H1 (cell line): ENCODE results near the gene MYOCD. TPM values are rescaled to one million over a fixed set of nuclear protein-coding genes. Genes with fewer than 3 reads are reported as not detected.

ENCODE experiments used
- CTCF ChIA-PET: fragments of 300-600 bp; sonication (Branson Sonifier 250); formaldehyde crosslinking; loops from one replicate; lab custom pipeline; 2021; ENCODE audit not compliant: partially characterized antibody; lab: Charles Lee
- POLR2A ChIA-PET: fragments of 300-600 bp; sonication (Branson Sonifier 250); formaldehyde crosslinking; loops from one replicate; lab custom pipeline; 2021; ENCODE audit warnings: inconsistent platforms; ENCODE audit not compliant: partially characterized antibody; lab: Charles Lee
- DNase-seq, 2 experiments: peaks; one replicate each; pipeline versions ENCODE4 v3.0.0 to v3.0.0-alpha.2; 2010 to 2022; ENCODE audit warnings: low spot score in 2 of 2, low read depth in 1 of 2, mixed read lengths in 1 of 2
- FAIRE-seq: peaks from 2 replicates; lab custom pipeline; 2011; peaks lifted over from hg19 to GRCh38; lab: Jason Lieb, UNC
- H2AFZ ChIP-seq: 2 replicates; pipeline ENCODE4 v1.8.1; 2012; ENCODE audit warnings: low read length, inconsistent platforms
- H2AK5ac ChIP-seq: 2 replicates; pipeline ENCODE4 v1.6.1; 2013; ENCODE audit warnings: low read depth, low read length
- H2BK120ac ChIP-seq: replicated peaks from 2 replicates; pipeline ENCODE3; 2013; ENCODE audit warnings: low read depth, low read length, inconsistent platforms
- H2BK12ac ChIP-seq: 2 replicates; pipeline ENCODE4 v1.6.1; 2013; ENCODE audit warnings: low read depth, low read length
- H2BK15ac ChIP-seq: 2 replicates; pipeline ENCODE4 v1.6.1; 2013; ENCODE audit warnings: low read length
- H2BK20ac ChIP-seq: 2 replicates; pipeline ENCODE4 v1.6.1; 2013; ENCODE audit warnings: low read length
- H2BK5ac ChIP-seq: 2 replicates; pipeline ENCODE4 v1.6.1; 2013; ENCODE audit warnings: low read depth, low read length
- H3K14ac ChIP-seq: 2 replicates; pipeline ENCODE4 v1.6.1; 2013; ENCODE audit warnings: inconsistent platforms; ENCODE audit not compliant: insufficient read length
- H3K18ac ChIP-seq: 2 replicates; pipeline ENCODE4 v1.6.1; 2013; ENCODE audit warnings: low read length; ENCODE audit errors: extremely low read depth
- H3K23ac ChIP-seq: 2 replicates; pipeline ENCODE4 v1.6.1; 2013; ENCODE audit warnings: inconsistent platforms; ENCODE audit not compliant: insufficient read length
- H3K23me2 ChIP-seq: 2 replicates; pipeline ENCODE4 v1.6.1; 2013; ENCODE audit warnings: low read depth, low read length
- H3K27ac ChIP-seq: 2 replicates; pipeline ENCODE4 v1.6.1; 2011; ENCODE audit warnings: low read depth, low read length, inconsistent platforms
- H3K27me3 ChIP-seq, 4 experiments: replicated peaks in 1 of 4; 1 replicate in 1 of 4; 2 replicates in 3 of 4; pipeline versions ENCODE4 v1.6.1 to v1.8.1; 2011 to 2013; ENCODE audit warnings: low read length in 3 of 4, mild to moderate bottlenecking in 3 of 4, inconsistent platforms in 2 of 4, mixed read lengths in 2 of 4, moderate library complexity in 1 of 4; ENCODE audit not compliant: control insufficient read depth in 3 of 4, insufficient read depth in 3 of 4; ENCODE audit errors: extremely low read depth in 1 of 4
- H3K36me3 ChIP-seq, 4 experiments: 2 replicates each; pipeline versions ENCODE4 v1.6.1 to v1.8.1; 2011 to 2013; ENCODE audit warnings: mild to moderate bottlenecking in 4 of 4, low read length in 3 of 4, moderate library complexity in 2 of 4, control low read depth in 1 of 4, inconsistent platforms in 1 of 4; ENCODE audit not compliant: insufficient read depth in 4 of 4, control insufficient read depth in 2 of 4
- H3K4ac ChIP-seq: replicated peaks from 2 replicates; pipeline ENCODE3; 2013; ENCODE audit warnings: low read length, low read depth, mixed read lengths, inconsistent platforms; ENCODE audit not compliant: insufficient read length
- H3K4me1 ChIP-seq, 4 experiments: replicated peaks in 1 of 4; 1 replicate in 1 of 4; 2 replicates in 3 of 4; pipeline versions ENCODE4 v1.6.1 to v1.8.1; 2011 to 2013; ENCODE audit warnings: low read length in 3 of 4, inconsistent platforms in 2 of 4, mixed read lengths in 1 of 4; ENCODE audit not compliant: insufficient read depth in 4 of 4, control insufficient read depth in 3 of 4
- H3K4me2 ChIP-seq, 2 experiments: 2 replicates each; pipeline versions ENCODE4 v1.6.1 to v1.8.1; 2011 to 2013; ENCODE audit warnings: low read depth in 2 of 2, low read length in 2 of 2, control low read depth in 1 of 2, inconsistent platforms in 1 of 2, mild to moderate bottlenecking in 1 of 2; ENCODE audit not compliant: insufficient read depth in 1 of 2
- H3K4me3 ChIP-seq, 4 experiments: fragments of 200-600, 300-600 bp in 1 of 4; sonication (generic), shearing (Covaris generic), sonication (Bioruptor Twin) in 1 of 4; 2 replicates each; pipeline versions ENCODE4 v1.5.1 to v1.8.1; 2011 to 2016; ENCODE audit warnings: low read length in 4 of 4, low read depth in 3 of 4, control low read depth in 2 of 4, inconsistent platforms in 2 of 4, mild to moderate bottlenecking in 2 of 4, mixed read lengths in 1 of 4, moderate library complexity in 1 of 4; ENCODE audit not compliant: insufficient read depth in 2 of 4; ENCODE audit errors: extremely low read depth in 1 of 4
- H3K56ac ChIP-seq: replicated peaks from 2 replicates; pipeline ENCODE3; 2013; ENCODE audit warnings: low read depth, mild to moderate bottlenecking, mixed read lengths, low read length, inconsistent platforms; ENCODE audit not compliant: insufficient read length
- H3K79me1 ChIP-seq: 2 replicates; pipeline ENCODE4 v1.6.1; 2013; ENCODE audit warnings: low read depth, low read length, control low read depth
- H3K79me2 ChIP-seq, 2 experiments: 2 replicates each; pipeline versions ENCODE4 v1.6.1 to v1.8.1; 2012 to 2013; ENCODE audit warnings: low read length in 2 of 2, mild to moderate bottlenecking in 2 of 2, inconsistent platforms in 1 of 2; ENCODE audit not compliant: insufficient read depth in 2 of 2, control insufficient read depth in 1 of 2
- H3K9ac ChIP-seq, 4 experiments: replicated peaks in 1 of 4; 1 replicate in 1 of 4; 2 replicates in 3 of 4; pipeline versions ENCODE4 v1.6.1 to v1.8.1; 2011 to 2013; ENCODE audit warnings: low read depth in 3 of 4, low read length in 3 of 4, control low read depth in 2 of 4, mild to moderate bottlenecking in 2 of 4, moderate library complexity in 2 of 4, inconsistent platforms in 1 of 4; ENCODE audit errors: extremely low read depth in 1 of 4
- H3K9me3 ChIP-seq, 2 experiments: 2 replicates each; pipeline versions ENCODE4 v1.6.1 to v1.8.1; 2012 to 2013; ENCODE audit warnings: mild to moderate bottlenecking in 2 of 2, moderate library complexity in 2 of 2, control low read depth in 1 of 2, inconsistent platforms in 1 of 2, low read depth in 1 of 2, low read length in 1 of 2, mixed read lengths in 1 of 2; ENCODE audit not compliant: insufficient read depth in 2 of 2
- H4K20me1 ChIP-seq, 2 experiments: replicated peaks in 1 of 2; 2 replicates each; pipeline versions ENCODE3 to v1.8.1; 2011 to 2013; ENCODE audit warnings: inconsistent platforms in 2 of 2, low read length in 2 of 2, mild to moderate bottlenecking in 1 of 2; ENCODE audit not compliant: insufficient read depth in 2 of 2, control insufficient read depth in 1 of 2
- H4K5ac ChIP-seq: 2 replicates; pipeline ENCODE4 v1.6.1; 2013; ENCODE audit warnings: low read length, low read depth, mixed read lengths, inconsistent platforms; ENCODE audit not compliant: insufficient read length
- H4K8ac ChIP-seq: 2 replicates; pipeline ENCODE4 v1.8.0; 2013; ENCODE audit warnings: mild to moderate bottlenecking, moderate library complexity, low read length, inconsistent platforms; ENCODE audit not compliant: insufficient read depth; ENCODE audit errors: extremely low read depth
- H4K91ac ChIP-seq: replicated peaks from 2 replicates; pipeline ENCODE3; 2013; ENCODE audit warnings: low read length, mixed read lengths, inconsistent platforms; ENCODE audit not compliant: insufficient read length
- ASH2L ChIP-seq: fragments of 200-600, 300-600 bp; sonication (generic); IDR thresholded peaks from one replicate; pipeline ENCODE4 v1.7.1; 2017; ENCODE audit warnings: low read length
- CBX8 ChIP-seq: fragments of 300-800, 300-1000 bp; sonication (generic); IDR thresholded peaks from 2 replicates; pipeline ENCODE4 v1.7.1; 2016; ENCODE audit warnings: low read depth, low read length, borderline replicate concordance
- JUN ChIP-seq: IDR thresholded peaks from 2 replicates; pipeline ENCODE4 v1.6.1; 2011; ENCODE audit warnings: low read depth, mild to moderate bottlenecking, improper control_type of control experiment, low read length
- PHF8 ChIP-seq: fragments of 200-600 bp; sonication (generic); conservative IDR thresholded peaks from 2 replicates; pipeline ENCODE4 v1.7.1; 2012; ENCODE audit warnings: low read depth, mild to moderate bottlenecking, inconsistent platforms, low read length, moderate library complexity
- SP1 ChIP-seq: IDR thresholded peaks from 2 replicates; pipeline ENCODE4 v1.6.1; 2011; ENCODE audit warnings: low read depth, low read length
- WGBS, 2 experiments: shearing (Covaris generic) in 1 of 2; methylation state at CpG; one replicate each; pipeline versions ENCODE4 v1.1.6 to v1.1.7; 2013 to 2015; ENCODE audit warnings: low lambda C conversion rate in 2 of 2, mixed read lengths in 2 of 2, inconsistent platforms in 1 of 2, low coverage in 1 of 2, missing lambda C conversion rate in 1 of 2; ENCODE audit not compliant: insufficient replicate concordance in 2 of 2, insufficient coverage in 1 of 2, insufficient read length in 1 of 2; ENCODE audit errors: extremely low coverage in 1 of 2, missing lambda C conversion rate in 1 of 2; 5-methylcytosine and 5-hydroxymethylcytosine counted together
- polyA plus RNA-seq, 7 experiments: library from polyadenylated mRNA; depleted of rRNA in 3 of 7; stranded (reverse) in 5 of 7; unstranded in 2 of 7; fragments of >200 nt in 5 of 7; fragments of 200-250 nt in 2 of 7; gene quantifications; 1 replicate in 5 of 7; 2 replicates in 1 of 7; 4 replicates in 1 of 7; pipeline versions ENCODE4 v1.2.1 to v1.2.3, GENCODE V29; 2011 to 2013; ENCODE audit warnings: missing spikeins in 2 of 7, mixed read lengths in 2 of 7
- total RNA-seq: library from RNA; stranded (reverse); fragmentation: NEBNext Ultra II Directional; extraction: Animal tissue kit (Norgen Biotek cat#: 25700); gene quantifications from 2 replicates; pipeline ENCODE4 v1.2.1, GENCODE V29; 2021

Gene MYOCD
- total and polyA plus RNA-seq, 2 of the 8 experiments (the other 6 are each of a cell fraction or from before 2014, with no cell fraction given), result 0.30 to 4.9 TPM

GRCh38 chr17:12727881-12728280 lies 62.2 kb downstream of the MYOCD start:
- TF ChIP-seq ASH2L (no peak), CBX8 (no peak), PHF8 (no peak), SP1 (no peak), JUN (no peak)
- H4K8ac ChIP-seq, result no peak overlapping the region
- no peak overlapping the region for H3K4me2 ChIP-seq
- H2BK5ac ChIP-seq, result no peak overlapping the region
- 95% methylated on average over 7 of the region's 7 CpGs; no CpG with 5 or more reads in 1 of the 2 experiments for WGBS, 2 experiments
- H3K23ac ChIP-seq, result no peak overlapping the region
- H3K9ac ChIP-seq, result no peak overlapping the region
- H4K20me1 ChIP-seq, result no peaks in the 10 kb centered on the region
- H2AFZ ChIP-seq, result no peak overlapping the region
- H3K36me3 ChIP-seq, result no peaks in the 10 kb centered on the region
- FAIRE-seq (no peak), DNase-seq (no peak)
- ChIA-PET CTCF (no interaction called here), POLR2A (no interaction called here)
- no peak overlapping the region for H3K4me3 ChIP-seq
- H2BK20ac ChIP-seq, result no peak overlapping the region
- H2AK5ac ChIP-seq, result no peak overlapping the region
- peaks cover 0 to 6% (median 2%) of the 10 kb centered on the region in 4 experiments; a peak in 5 of 7 replicates for H3K4me1 ChIP-seq
- H4K5ac ChIP-seq, result no peak overlapping the region
- H3K14ac ChIP-seq, result no peak overlapping the region
- H2BK12ac ChIP-seq, result no peak overlapping the region
- no peak overlapping the region for H4K91ac ChIP-seq
- no peaks in the 10 kb centered on the region for H3K9me3 ChIP-seq
- H3K56ac ChIP-seq, result no peak overlapping the region
- H3K79me1 ChIP-seq, result no peaks in the 10 kb centered on the region
- H3K79me2 ChIP-seq, result no peaks in the 10 kb centered on the region
- H3K4ac ChIP-seq, result no peak overlapping the region
- H3K18ac ChIP-seq, result no peak overlapping the region
- H3K27ac ChIP-seq, result no peak overlapping the region
- H3K23me2 ChIP-seq, result no peaks in the 10 kb centered on the region
- H2BK120ac ChIP-seq, result no peak overlapping the region
- no peak overlapping the region for H2BK15ac ChIP-seq
- no peaks in the 10 kb centered on the region for H3K27me3 ChIP-seq
